GM18873 (cell line): Measurements from ENCODE around the gene KCNE1.
"Not testable (repeated sequence)": the region's sequence is repeated elsewhere in the genome, so short reads cannot be mapped to it uniquely, and the experiment has no call there.

Source experiments
- ATAC-seq: cut with Tn5 transposase; IDR thresholded peaks from one replicate; pipeline ENCODE4 v1.9.1; 2021; ENCODE audit warnings: mild to moderate bottlenecking, moderate library complexity, moderate number of reproducible peaks; ENCODE audit not compliant: unreplicated experiment, low FRiP score

The KCNE1 gene

DNA sequence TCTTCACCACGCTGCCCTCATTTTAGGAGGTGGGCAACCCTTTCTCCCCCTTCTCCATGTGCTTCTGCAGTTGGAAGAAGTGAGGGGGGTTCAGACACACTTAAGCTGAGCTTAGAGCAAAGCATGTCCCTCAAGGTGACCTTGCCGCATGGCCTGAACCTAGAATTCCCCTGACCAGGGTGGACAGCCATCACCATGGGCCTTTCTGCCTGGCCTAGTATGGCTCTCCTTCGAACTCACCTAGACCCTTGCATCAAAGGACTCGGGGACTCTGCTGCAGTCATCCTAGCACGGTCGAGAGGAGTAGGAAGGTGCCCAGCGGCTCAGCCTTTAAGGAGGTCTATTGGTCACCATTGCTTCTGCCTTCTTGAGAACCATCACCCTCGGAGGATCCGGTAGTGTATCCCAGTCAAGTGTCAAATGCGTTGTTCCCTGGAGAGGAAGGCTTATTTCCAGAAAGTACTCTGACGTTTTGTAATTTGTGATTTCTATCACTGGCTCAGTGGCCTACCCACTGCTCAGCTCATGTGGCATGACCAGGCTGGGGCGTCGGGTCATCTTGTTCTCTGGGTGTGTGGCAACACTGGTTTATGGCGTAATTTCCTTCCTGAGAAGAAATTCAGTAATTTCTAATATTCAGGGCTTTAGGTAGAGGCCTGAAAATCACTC is at the start of gene KCNE1:
KCNE1 (minus strand) TSS at position 424 of the 669 bp plus-strand sequence. CDS start 62,576 bp downstream, outside the sequence.
- ATAC-seq: no peak

DNA sequence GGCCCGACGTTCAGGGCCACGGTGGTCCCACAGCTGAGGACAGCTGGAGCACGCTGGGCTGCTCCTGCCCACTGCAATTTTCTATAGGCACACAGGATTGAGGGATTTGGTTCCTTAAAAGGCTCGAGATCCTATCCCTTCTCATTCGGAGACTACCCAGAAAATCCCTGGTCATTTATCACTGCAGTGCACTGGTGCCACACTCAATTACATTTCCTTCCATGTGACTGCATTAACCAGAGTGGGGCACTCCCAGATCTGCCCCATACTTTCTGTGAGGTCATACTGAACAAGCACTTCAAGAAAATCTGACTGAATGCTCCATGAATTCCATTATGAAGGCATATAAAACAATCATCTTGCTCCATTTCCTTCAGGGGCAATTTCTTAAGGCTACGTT is 49.8 kb upstream of the KCNE1 start:
- ATAC-seq: no peak

DNA sequence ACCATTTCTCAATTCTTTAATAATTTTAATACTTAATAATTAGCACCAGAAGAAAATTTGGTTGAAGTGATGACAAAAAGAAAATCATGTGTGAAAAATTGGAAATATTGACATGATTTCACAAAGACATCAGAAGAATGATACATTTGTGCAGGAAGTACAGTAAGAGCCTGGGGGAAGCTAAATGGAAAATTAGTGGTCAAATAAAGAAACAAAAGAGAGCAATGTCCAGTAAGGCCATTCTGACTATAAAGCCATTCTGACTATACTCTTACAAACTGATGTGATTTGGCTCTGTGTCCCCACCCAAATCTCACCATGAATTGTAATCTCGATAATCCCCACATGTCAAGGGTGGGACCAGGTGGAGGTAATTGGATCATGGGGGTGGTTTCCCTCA is 48.6 kb upstream of the KCNE1 start:
- no peak for ATAC-seq

DNA sequence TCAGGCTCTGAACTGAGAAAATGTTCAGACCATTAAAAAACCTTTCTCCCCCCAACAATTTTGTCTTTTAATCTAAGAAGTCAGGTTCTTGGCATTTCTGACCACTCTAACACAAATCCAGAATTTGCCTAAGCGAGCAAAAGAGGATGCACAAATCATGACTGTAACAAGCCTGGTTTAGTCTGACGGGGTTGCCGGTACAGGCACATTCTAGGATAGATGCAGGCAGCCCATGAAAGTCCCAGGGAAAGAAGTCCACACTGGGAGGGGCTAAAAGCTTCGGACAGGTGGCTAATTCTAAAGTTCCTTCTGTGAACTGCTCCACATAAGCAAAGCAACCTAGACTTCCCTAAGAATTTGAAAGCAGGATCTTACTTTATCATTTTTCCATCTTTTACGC is 48.0 kb upstream of the KCNE1 start:
- no peak for ATAC-seq

DNA sequence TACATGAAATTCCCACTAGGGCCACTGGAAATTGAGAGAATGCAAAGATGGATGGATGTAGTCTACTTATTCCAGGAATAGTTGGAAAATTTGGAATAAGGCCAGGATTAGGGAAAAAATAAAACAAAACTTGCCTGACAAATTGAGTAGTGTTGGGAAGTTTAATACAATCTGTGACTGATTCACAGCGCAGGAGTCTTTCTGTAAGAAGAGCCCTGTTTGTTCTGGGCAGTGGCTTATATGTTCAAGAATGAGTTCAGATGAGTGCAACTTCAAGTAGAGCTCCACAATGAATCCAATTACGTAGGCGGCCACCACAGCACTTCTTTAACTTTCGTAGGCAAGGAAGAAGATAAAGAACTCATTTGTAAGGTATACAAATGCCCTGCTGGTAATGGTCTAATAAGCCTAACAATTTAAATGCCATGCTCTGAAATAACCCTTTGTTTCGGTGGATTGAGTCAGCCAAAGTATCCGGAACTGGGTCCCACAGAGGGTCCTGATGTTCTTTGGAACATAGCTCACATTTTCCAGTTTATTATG is 47.1 kb upstream of the KCNE1 start:
- no peak for ATAC-seq

DNA sequence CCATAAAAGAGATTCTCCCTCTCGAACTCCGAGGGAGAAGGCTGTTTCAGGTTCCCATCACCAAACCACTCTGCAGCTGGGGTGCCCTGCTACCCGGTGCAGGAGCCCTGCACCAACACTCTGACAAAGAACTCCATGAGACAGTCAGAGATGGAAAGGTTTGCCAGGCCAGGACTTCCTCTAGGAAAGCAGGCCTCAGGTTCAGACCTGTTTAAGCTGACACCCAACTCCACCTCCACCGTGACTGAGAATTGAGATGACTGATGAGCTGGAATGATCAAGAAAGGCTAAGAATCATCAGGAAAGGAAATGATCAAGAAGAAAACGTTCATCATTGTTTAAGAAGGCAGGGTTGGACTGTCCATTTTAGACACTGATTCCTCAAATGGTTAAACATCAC is 46.2 kb upstream of the KCNE1 start:
- no peak for ATAC-seq

DNA sequence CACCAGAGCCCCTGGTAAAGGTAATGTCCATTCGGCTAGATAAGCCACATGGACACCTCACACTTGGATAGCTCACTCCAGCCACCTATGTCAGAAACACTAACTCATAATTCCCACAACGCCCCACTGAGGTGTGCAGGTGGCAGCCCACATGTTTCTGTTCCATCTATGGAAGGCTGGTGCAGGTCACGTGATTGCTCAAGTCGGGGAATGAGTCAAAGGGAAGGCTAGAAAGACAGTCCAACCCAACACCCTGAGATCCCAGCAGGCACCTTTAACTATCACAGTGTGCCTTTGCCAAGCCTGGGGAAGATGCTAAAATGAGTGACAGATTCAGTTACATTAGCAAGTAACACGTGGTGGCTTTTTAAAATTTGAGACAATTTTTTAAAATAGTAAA is 45.3 kb upstream of the KCNE1 start:
- ATAC-seq: no peak

DNA sequence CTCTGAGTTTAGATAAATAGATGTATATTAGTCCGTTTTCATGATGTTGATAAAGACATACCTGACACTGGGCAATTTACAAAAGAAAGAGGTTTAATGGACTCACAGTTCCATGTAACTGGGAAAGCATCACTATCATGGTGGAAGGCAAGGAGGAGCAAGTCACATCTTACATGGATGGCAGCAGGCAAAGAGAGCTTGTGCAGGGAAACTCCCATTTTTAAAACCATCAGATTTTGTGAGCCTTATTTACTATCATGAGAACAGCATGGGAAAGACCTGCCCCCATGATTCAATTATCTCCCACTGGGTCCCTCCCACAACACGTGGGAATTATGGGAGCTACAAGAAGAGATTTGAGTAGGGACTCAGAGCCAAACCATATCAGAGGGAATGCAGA is 42.7 kb upstream of the KCNE1 start:
- ATAC-seq: not testable (repeated sequence)

DNA sequence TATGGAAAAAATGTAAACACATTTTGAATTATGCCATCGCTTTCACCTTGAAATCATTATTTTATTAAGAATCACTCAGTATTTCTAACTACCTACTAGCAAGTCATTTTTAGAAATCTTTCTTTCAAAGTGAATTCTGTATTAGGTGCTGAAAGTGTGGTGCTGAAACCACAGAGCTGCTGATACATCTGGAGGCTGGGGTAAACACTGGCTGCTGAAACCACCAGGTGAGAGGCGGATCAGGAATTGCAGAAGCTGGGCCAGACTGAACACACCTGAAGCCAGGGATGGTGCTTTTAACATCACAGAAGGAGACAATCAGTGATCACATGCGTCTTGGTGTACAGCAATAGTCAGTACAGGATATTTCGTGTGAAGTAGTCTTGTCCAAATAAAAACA is 42.2 kb upstream of the KCNE1 start:
- no peak for ATAC-seq

DNA sequence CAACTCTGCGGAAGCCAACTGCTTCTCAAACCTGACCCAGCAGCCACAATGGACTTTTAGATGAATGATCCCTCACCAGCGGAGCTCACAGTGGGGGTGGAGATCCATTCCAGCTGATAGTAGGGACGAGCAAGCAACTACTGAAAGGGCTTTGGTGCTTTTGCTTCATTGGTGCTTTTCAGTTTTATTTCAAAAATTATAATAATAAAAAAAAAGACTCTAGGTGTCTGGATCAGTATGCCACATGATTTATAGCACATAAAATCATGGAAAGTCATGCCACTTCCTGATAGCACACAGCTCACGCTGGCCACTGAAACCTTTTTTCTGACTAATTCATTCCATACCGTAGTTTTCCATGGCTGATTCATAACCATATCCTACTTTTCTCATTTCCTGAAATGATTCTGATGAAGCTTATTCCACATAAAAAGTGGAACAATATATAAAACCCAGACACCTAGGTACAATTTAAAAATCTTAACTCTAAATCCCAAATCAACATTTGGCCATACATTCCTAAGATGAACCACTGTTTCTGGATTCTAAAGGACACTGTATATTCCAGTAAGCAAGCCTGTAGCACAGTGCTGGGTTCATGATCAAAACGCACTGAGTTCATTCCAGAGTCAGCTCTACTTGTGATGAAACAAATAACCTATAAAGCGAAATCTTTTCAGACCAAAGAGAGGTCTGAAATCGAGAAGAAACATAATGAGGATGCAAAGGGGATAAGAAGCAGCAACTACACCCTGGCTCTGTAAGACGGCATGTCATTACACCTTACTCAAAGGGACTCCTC is 41.3 kb upstream of the KCNE1 start:
- ATAC-seq: no peak

DNA sequence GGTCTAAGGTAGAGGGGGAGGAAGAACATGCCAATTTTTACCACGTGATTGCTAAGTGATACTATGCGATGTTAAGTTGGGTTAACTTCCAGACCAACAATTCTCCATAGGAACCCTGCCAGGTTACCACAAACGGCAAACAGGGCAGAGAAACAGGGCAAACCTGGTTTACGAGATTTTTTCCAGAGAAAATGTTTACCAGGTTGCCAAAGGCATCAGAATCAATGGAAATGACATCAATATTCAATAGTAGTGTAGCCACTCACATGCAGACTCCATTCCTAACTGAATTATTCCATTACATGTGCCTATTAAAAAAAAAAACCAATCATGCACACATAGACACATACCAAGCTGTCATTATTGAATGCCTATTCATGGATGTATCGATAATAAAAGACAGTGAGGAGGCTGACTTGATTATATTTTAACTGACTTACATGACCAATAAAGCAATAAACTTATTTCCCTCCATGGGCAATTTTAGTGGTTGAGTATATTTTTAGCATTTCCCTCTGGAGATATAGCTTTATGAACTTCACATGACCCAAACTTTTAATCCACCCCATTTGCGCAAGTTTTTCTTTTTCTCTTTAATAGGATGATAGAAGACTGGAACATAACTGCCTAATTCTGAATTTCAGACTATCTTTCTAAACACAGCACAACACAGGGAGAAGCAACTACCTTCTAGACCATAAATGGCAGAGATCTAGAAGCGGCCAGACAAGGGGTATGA is 40.5 kb upstream of the KCNE1 start:
- no peak for ATAC-seq

DNA sequence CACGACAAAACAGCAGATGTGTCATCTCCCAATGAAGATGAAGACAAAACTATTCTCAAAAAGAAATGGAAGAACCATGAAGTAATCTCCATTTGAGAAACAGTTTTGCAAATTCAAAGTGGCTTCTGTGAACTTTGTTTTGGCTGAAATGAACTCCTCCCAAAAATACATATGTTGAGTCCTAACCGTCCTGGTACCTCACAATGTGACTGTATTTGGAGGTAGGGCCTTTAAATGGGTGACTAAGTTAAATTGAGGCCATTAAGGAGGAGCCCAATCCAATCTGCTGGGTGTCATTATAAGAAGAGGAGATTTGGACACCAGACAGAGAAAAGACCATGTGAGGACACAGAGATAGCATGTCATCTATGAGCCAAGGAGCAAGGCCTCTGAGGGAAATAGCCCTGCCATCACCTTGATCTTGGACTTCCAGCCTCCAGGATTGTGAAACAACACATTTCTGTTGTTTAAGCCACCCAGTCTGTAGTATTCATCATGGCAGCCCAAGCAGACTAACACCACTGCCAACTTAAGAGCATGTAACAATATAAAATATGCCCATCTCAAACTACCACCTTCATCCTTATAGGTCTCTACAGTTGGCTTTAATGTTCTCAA is 38.3 kb upstream of the KCNE1 start:
- no peak for ATAC-seq

DNA sequence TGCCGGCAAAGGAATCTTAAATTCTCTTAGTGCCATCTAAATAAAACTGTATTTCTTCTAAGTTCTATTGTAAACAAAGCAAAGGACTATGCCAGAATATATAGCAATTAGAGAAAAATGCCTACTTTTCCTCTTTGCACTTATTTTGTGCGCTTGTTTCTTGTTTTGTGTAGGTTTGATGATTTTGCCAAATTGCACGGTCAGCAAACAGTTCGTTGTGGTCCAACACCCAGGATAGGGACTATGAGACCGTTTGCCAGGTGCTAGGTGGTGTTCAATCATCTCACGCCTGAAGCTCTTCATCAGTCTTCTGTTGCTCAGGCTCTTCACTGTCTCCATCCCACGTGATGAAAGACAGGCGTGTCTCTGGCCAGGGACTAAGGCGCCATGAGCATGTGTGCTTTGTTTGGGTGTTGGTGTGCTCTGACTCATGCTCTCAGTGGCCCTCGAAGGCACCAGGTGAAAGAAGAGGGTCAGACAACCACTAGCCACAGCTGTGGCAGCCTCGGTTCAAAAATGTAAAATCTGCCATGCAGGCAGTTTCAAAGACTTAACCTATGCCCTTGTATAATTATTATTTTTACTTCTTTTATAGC is 36.9 kb upstream of the KCNE1 start:
- ATAC-seq: no peak

DNA sequence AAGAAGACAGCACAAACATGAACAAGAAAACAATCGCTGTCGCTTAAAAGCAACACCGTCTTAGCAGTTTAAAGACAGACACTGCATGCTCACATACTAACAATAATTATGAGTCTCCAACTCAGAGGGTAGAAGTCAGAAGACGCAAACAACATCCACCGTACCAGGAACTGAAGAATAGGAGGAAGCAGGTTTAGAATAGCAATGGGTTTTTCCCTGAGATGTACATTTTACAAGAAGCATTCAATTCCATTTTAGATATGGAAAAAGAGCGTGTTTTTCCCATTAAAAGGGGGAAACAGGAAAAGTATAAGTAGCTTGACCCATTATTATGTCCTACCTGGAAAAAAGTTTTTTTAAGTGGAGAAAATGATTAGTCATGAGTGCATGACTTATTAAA is 34.5 kb upstream of the KCNE1 start:
- ATAC-seq: no peak

DNA sequence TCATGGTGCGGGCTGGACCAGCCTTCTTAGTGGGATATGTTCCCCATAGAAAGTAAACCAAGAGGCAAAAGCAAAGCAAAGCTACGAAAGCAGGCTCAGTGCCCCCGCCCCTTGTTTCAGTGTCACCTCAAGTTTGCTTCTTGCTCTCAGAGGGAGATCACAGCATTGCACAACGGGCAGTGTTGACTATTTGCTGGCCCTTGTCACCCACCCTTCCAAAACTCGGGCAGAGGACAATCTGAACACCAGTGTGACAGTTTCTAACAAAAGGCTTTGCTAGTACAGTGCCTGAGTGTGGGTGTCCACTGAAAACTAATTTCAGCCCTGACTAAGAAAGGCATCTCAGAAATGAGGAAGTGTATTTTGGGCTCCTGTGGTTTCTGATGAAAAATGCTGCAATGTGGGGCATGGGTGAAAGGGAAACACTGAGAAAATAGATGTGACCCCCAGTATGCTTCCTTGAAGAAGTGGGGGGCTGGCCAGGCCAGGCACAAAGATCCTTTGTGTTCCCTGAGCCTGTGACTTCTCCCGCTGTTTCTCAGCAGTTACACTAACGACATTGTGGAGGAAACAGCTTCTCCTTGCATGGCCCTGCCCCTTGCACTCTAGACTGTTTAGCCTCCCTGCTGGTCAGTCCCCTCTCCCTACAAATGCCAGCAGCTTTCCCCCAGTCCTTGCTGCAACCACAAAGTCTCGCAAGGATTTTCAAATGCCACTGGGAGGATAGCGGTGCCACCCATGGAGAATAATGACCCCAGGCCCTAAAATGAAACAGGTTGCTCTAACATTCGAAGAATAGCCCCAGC is 33.3 kb upstream of the KCNE1 start:
- peak; percentile 82 for ATAC-seq

DNA sequence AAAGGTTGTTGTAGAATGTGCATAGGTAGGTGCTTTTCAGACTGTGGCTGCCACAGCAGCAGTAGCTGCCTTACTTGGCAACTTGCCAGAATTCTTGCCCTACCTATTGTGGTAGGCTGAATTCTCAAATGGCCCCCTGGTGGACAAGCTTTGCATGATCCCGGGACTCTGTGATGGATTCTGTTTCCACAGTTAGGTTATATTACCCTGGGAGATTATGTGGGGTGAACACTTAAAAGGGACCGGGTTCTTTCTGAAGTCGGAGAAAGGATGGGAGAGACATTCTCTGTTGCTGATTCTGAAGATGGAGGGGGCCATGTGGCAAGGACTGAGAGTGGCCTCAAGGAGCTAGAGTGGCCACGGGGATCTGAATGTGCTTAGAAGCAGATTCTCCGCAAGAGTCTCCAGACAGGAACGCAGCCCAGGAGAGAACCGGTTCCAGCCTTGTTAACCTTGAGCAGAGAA is 32.1 kb upstream of the KCNE1 start:
- ATAC-seq: no peak

DNA sequence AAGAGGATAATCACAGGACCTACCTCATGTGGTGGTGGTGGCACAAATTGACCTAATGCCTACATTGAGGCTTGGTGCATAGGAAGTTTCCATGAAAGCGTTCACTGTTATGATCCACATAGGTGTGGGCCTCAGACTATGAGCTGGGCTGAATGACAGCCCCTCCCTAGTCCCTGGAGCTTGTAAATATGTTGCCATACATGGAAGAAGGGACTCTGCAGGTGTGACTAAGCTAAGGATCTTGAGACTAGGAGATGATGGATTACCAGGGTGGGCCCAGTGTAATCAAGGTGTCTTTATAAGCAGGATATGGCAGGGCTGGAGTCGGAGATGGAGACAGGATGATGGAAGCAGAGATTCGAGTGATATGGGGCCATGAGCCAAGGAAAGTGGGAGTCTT is 31.0 kb upstream of the KCNE1 start:
- no peak for ATAC-seq

DNA sequence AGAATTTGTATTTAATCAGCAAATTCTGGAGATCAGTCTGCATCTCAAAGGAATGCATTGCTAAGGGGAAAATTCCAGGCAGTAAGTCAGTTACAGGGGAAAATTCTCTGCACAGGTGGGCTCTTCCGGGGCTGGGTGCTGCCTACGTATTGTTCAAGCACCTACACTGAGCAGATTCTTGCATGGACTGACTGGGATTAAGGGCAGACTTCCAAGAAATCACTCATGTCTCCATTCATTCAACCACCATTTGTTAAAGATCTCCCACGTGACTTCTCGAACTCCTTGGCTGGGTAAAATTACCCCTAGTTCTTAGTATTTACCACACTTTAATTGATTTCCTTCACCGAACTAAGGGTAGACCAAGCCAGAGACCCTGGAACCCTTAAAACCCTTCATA is 28.2 kb upstream of the KCNE1 start:
- no peak for ATAC-seq

DNA sequence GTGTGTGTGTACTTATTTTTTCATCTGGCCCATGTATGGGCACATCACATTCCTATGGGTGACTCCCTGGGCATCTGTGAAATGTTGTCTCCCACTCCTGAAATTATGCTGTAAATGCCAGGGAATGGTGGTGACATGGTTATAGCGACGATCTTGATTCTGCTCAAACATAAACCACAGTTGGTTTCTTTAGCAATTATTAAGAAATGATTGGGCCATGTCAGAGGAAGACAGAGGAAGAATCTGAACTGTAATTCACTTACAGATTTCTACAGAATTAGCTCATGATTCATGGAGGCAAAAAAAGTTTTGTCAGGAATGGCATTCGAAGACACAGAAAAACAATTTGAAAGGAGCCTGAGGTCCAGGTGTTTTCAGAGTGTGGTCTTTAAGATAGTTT is 25.8 kb upstream of the KCNE1 start:
- no peak for ATAC-seq
